Measurements from ENCODE around the gene EPSTI1.

GRCh38 chr13:42867232-42867631 lies 124.8 kb downstream of the EPSTI1 start:
- TF ChIP-seq EZH2 (IDR thresholded peaks at IDR 0.05; ENCODE audit: insufficient read depth, poor library complexity, severe bottlenecking) (no peak), EZH2phosphoT487 (IDR thresholded peaks at IDR 0.05; ENCODE audit: insufficient read depth, low read depth) (no peak)

Data from GM23248 (cell line).